NCI-H1048 (cell line): ENCODE data around the gene STAMBPL1.
"Not testable (repeated sequence)": the region's sequence is repeated elsewhere in the genome, so short reads cannot be mapped to it uniquely, and the experiment has no call there.

ENCODE experiments used
- DNase-seq: peaks from one replicate; lab custom pipeline; 2025; lab: John Stamatoyannopoulos, UW

STAMBPL1 gene

DNA sequence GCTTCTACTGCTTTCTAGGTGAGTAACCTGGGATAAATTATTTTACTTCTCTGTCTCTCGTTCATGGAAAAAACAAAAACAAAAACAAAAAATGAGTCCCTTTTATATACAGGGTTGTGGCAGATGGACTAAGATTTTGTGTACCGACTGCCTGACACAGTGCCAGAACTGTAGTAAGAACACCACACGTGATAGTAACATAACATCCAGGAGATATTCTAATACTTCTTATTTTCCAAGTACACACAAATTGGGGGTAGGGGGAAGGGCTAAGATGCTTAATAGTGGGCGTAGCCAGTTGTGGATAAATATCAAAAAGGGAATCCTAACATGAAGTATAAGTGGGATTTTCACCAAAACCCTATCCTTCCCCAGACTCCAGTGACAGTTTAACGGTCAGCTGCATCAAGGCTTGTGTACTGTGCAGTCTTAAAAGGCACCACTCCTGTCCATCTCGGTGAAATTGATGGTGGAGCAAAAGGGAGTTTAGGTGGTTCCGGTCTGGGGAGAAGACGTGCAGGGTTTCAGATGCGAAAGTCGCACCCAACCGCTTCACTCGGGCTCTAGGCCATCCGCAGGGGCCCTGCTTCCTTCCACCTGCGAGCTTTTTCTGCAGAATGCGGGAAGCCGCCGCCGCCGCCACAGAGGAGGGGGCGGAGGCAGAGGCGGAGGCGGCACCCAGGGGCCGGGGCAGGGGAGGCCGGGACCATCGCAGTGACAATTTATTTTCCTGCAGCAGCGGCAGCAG, at the start of gene STAMBPL1:
TSS of gene STAMBPL1 (plus strand) at position 712 of the 748 bp plus-strand sequence. CDS start 21,464 bp downstream, outside the sequence.
- no peak for DNase-seq

DNA sequence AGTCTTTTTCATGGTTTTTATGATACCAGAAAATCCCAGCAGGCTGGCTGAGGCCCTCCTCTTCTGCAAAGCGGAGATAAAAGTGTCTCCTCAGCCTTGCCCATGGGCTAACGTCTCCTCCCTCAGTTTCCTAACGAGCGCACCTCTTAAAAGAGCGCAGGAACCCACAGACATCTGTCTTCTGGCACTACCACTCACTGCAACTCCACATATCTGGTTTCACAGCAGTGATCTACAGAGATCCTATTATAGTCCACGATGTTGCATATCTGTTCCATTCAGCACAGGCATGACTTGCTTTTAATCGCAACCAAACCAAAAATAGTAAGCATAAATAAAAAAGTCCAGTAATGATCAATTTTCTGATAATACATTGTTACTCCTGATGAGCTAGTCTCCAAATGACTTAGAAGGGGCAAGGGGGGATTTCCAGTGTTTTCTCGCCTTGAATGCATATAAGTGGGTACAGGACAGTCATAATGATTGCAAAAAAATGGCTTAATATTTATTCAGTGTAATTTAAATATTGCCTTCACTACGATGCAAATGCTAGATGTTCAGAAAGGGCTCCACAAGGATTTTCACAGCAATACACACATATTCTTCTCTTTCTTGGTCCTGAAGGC, 49.3 kb upstream of the STAMBPL1 start:
- DNase-seq, result no peak

DNA sequence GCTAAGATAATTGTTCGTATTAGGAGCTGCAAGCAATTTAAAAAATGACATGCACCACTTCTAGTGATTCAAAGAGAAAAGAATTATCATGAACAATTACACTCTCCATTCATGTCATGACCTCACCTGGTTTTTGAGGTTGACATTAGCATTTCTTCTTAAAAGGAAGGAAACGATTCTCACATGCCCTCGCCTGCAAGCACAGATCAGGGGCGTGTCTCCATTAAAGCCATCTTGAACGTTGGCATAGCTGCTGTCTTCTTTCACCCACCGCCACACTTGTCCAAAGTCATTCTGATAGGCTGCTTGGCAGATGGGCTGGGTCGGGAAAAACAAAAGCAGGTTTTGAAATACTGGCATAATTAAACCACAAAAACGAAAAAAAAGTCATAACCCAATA, 48.3 kb upstream of the STAMBPL1 start:
- DNase-seq, result no peak

DNA sequence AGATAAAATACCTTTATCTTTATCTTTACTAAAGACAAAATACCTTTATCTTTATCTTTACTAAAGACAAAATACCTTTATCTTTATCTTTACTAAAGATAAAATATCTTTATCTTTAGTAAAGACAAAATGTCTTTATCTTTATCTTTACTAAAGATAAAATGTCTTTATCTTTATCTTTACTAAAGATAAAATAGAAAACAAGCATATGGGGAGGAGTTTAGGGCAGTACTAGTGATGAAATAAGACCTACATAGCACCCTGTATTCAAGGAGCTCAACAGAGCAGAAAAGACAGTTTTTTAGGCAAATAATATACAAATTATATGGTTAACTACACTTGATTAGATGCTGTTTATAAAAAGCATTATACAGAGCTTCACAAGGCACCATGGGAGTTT, 47.7 kb upstream of the STAMBPL1 start:
- DNase-seq, result peak; percentile 7

DNA sequence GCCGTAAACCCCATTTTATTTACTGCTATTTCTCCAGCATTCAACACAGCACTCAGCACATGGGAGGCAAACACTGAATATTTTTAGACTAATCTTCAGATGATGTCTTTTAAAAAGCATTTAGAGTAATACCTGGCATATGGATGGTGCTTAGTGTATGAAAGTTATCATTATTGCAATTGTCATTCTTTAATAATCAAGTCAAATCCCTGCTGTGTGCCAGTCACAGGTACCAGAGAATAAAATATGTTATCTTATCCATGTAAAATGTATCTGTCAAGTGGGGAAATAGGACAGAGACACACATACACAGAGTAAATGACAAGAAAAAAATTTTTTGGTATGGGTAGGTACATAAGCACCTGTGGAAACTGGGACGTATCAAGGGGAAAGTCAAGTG, 46.9 kb upstream of the STAMBPL1 start:
- no peak for DNase-seq

DNA sequence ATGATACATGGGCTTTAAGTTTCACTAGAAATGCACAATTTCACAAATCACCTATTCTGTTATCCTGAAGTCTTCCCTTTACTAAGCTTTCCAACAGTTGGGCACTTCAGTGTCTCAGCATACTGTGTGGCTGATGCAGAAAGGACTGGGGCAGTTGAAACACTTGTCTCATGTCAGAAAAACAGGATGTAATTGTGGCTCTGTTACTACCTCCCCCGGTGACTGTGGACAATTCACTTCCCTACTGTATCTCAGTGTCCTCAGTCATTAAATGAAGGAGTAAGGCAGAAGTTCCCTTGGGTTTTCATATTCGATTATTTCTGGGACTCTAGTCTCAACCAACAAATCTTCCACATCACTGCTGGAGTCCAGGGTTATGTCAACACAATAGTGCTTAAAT, 46.3 kb upstream of the STAMBPL1 start:
- DNase-seq, result no peak

DNA sequence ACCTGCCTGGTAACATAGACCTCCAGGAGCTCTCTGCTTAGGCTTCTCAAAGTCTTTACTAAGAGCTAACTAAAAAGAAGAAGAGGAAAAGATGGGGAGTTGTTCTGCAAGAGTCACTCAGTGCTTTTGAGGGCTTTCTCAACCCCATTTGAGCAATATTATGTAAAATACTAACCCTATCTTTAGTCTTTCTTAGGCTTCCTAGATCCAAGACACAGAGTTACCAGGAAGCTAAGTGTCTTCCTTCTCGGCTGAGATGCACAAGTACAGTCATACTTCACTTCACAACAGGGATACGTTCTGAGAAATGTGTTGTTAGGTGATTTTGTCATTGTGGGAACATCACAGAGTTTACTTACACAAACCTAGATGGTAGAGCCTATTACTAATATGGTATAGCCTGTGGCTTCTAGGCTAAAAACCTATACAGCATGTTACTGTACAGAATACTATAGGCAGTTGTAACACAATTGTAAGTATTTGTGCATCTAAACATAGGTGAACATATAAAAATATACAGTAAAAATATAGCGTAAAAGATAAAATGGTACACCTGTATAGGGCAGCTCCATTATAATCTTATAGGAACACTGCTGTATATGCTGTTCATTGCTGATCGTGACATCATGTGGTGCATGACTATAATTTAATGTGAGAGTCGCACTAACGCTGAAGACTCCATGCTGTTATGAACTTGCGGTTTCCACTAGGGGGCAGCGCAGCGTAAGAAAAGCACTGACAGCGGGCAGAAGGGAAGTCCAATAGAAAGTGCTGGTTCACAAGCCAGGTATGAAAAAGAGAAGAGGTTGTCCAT, 44.7 kb upstream of the STAMBPL1 start:
- DNase-seq, result peak; percentile 70

DNA sequence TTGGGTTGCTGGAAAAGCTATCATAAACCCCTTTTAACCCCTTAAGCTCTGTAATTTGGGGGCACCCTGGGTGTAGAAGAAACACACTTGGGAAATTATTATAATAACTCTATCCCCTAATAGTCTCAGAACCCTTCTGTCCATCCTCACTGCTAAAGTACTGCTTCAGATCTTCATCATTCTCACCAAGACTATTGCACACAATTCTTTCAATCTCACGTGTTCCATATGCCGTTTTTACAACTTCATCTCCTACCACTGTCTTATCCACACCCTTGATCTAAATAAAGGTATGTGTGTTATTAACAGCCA, 44.2 kb upstream of the STAMBPL1 start:
- no peak for DNase-seq

DNA sequence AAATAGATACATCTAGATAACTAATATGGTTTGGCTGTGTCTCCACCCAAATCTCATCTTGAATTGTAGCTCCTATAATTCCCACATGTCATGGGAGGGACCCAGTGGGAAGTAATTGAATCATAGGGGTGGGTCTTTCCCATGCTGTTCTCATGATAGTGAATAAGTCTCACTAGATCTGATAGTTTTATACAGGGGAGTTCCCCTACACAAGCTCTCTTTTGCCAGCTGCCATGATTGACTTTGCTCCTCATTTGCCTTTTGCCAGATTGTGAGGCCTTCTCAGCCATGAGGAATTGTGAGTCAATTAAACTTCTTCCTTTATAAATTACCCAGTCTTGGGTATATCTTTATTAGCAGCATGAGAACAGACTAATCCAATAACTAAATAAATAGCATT, 42.4 kb upstream of the STAMBPL1 start:
- DNase-seq, result not testable (repeated sequence)

DNA sequence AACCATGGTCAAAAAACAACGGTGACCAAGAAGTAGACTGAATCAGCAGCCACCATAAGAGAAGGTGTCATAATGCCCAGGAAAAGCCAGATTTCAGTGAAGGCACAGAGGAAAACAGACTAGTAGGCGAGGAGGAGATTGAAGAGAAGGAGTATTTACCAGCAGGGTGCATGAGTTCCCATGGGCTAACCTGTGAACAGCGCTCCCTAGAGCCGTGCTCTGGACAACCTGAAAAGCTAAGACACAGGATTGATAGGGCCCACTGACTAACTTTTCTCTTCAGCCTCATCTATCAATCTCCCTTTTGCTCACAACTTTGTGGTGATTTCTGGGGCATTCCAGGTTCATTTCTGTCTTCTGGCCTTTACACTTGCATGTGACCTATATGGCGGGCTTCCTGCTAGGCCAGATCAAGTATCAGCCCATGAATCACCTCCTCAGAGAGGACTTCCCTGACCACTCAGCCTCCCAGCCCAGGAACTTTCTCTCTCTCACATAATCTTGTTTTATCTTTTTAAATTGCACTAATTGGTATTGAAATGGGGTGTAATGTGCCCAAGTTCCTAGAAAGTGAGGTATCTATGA, 41.2 kb upstream of the STAMBPL1 start:
- DNase-seq, result no peak

DNA sequence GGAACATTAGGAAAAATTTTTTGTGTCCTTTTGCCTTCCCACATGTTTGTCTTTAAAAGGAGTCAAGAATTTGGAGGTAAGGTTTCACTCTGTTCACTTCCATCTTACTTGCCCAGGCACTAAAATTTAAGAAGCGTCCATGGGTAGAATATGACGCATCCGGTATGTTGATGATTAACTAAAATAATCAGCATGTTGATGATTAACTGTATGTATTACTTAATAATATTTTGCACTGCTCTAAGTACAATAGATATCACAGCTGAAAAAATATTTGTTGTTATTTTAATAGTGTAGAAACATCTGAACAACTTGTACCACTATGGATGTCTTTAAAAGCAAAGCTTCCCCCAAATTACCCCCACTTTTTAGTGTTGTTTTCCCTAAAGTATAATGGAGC, 39.9 kb upstream of the STAMBPL1 start:
- DNase-seq, result no peak

DNA sequence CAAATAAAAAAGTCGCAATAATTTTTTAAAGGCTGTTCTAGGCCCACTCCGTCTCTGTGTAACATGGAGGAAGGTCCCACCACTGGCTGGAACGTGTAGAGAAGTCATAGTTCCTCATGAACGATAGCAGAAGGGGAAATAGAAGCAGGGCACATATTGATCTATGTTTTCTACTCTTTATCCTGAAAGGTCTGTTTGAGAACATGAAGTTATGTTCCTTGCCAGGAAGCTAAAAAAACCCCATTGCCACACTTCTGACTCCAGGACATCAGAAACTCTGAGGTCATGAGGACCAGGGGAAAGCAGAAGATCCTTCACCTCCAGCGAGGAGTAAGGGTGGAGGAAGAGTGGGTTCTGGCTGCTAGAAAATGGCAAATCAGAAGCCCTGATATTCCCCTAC, 39.2 kb upstream of the STAMBPL1 start:
- DNase-seq, result no peak

DNA sequence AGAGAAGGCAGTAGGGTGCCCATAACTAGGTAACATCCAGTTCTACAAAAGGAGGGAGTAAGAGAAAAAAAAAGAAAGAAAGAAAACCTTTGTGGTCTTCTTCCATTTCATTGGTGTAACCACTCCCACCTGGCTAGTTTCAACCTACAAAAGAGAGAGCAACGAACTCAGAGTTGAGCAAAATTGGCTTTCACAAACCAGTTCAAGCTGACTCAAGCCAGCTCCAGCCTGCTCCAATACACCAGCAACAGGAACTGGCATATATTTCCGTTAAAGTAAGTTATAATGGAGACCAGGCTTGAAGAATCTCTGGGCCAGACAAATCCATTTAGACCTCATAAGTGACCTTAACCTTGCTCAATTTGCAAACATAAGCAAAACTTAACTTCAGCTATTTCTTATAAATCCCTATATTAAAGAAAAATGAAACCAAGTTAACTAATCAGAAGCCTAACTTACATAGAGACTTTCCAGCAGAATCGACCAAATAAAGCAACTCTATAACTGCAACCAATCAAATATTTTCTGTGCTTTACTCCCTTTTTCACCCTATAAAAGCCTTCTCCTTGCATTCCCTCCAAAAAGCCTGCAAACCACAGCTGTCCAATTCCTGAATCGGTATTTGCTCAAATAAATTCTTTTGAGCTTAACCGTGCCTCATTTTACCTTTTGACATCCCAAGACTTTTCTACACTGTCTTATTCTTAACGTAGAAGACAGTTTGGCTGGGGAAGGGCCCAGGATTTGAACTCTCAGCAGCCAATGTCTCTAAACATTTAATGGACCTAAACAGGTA, 38.5 kb upstream of the STAMBPL1 start:
- no peak for DNase-seq

DNA sequence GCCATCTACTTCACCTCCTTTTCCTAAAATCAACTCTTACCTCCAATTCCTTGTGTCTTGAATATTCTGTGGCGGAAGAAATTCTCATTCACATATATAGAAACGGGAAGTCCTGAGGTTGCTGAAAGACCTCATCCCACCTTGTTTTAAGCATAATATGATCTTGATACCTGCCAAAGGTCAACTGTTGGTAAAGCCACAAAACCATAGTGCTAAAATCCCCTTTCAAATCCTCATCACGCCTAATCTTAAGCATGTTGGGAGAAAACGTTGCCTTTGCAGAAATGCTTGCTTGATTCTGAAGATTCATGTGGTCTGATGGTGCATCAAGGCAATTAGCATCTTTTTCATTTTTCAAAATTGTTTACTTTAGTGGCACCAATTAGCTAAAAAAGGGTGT, 36.9 kb upstream of the STAMBPL1 start:
- no peak for DNase-seq

DNA sequence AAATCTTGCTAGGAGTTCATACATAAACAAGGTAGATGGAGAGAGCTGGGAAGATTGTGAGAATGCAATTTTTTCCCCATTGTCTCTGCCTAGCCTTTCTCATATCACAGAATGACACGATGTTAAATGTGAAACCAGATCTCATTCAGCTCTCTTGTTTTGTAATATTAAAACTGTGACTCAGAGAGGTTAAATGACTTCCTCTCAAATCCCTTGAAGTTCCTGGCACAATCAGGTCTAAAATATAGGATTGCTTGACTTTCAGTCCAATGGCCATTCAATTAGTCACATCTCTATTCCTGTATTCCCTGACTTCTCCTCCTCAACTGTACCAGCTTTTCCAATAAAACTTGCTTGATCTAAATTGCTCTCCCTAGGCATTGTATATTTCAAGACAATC, 31.5 kb upstream of the STAMBPL1 start:
- DNase-seq, result no peak

DNA sequence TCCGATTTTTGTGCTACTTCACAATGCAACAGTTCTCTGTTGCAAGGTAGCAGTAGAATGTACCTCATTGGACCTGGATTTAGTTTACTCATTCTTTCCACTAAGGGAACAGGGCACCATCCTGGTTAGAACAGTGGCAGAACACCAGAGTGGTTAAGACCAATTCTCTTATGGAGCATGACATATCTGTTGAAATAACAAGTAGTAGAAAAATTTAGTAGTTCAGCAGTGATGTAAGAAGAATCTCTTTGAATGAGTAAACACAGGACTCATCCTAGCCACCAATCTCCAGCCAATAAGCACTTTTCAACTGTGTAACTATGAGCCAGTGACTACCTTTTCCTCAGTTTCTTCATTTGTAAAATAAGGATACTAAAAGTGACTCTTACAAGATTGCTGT, 30.8 kb upstream of the STAMBPL1 start:
- no peak for DNase-seq

DNA sequence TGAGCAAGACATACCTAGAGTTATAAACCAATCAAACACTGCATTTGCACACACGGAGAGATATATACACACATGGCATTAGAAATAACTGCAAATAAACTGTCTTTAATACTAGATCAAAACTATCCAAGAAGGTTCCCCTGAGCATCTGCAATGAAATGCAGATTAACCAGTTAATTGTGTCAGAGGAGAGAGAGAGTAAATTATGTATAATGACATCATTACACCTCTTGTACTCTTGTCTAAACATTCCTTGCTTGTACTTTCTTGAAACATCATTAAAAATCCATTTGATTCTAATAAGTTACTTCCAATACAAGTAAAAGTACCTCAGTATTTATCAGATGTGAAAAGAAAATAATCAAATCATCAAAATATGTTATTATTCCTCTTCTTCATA, 29.3 kb upstream of the STAMBPL1 start:
- no peak for DNase-seq

DNA sequence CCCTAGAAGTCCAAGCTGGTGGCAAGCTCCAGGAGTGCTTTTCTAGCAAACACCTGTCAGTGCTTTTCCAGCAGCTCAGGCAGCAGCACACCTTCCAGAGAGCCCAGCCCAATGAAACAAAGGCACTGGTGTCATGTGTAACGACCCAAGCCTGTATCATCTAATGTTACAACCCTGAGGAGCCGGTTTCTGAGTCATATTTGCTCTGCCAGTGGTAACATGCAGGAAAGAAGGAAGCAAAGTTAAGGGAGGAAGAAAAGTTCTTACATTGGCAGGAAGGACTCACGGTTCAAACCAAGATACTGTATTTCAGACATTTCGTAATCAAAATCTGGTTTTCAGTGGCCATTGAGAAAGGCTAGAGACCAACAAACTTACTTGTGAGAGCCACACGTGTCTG, 28.3 kb upstream of the STAMBPL1 start, which contains the start of gene ANKRD22:
TSS of gene ANKRD22 (minus strand) at position 139 of the 400 bp plus-strand sequence. CDS start 237 bp downstream, outside the sequence.
- DNase-seq, result no peak

DNA sequence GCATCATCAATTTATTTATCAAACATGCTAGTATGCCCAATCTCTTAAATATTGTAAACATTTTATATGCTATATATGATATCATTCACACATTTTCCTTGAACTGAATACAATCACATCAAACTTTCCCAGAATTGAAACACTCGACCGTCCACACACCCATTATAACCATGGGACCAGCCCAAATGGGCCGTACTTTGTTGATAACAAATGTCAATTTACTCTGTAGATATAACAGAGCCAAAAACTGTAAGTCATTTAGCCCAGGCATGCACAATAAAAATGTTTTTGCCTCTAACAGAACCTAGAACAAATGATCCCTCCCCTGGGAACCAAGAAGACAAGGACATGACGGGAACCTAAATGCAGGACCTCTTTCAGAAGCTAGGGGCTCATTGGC, 27.7 kb upstream of the STAMBPL1 start:
- DNase-seq, result no peak

DNA sequence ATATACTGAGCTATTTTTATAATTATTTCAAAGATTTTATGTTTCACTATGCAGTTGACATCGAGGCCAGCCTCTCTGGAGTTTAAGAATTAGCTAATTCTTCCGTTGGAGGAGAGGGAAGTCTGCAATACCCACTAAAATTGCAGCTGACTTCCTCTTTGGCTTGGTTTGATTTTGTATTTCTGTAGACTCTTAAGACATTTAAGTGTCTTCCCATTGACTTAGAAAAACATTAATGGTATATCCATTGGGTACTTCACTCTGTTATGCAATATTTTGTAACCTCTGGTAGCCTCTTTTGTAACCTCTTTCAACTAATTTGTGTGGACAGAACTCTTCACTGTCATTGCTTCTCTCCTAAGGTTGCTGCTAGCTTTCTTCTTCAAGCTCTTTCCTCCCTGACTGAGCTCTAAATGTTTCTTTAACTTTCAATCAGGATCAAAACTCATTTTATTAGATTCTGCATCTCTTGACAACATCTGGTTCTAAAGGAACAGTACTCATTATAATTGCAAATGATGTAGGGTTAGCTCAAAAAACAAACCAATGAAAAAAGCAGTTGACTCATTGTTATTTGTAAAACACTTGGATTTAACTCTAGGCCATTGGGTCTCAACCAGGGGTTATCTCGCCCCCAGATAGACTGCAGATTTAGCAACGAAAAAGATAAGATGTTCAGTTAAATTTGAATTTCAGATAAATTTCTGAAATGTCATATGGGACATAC, 26.7 kb upstream of the STAMBPL1 start:
- DNase-seq, result no peak

DNA sequence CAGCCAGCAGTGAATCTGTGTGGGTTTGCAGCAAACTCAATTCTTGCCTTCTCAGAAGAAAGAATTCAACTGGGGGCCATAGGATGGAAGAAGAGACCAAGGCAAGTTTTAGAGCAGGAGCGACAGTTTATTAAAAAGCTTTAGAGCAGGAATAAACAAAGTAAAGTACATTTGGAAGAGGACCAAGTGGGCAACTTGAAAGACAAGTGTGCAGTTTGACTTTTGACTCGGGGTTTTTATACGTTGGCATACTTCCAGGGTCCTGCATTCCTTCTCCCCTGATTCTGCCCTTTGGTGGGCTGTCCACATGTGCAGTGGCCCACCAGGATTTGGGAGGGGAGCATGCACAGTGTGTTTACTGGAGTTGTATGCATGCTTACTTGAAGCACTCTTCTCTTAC, 25.4 kb upstream of the STAMBPL1 start:
- DNase-seq, result no peak
